ENCODE results near the gene RGS6.

The RGS6 gene

DNA sequence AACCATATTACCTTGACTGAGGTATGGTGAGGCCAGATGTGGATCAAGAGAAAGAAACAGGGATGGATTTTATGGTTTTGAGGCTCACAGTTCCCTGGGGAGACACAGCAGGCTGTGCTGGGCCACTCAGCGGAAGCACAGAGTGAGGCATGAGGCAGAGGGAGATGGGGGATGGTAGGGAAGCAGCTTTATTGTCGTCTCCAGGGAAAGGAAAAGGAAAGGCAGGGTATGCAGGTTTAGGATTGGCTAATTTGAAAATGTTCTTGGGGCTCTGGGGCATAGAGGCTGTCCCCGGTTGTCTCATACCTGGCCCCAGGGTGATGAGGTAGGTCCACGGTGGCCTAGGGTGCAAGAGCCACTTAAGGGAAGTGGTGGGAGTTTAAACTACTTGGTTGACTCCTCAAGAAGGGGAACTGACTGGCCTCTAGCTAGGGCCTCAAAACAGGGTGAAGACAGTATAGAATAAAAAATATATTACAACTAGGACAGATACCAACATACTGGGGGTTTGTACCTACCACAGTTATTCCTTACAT lies 322.8 kb downstream of the RGS6 start:
- no peak for FAIRE-seq

DNA sequence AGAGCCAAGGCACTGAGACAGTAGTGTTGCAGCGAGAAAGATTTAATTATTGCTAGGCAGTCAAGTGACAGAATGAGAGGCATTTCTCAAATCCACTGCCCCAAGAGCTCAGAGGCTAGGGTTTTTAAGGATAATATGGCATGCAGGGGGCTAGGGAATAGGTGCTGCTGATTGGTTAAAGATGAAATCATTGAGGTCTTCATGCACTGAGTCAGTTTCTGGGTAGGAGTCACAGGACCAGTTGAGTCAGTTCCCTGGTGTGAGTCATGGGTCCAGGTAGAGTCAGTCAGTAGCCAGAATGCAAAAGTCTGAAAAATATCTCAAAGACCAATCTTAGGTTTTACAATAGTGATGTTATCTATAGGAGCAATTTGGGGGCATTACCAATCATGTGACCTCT lies 323.8 kb downstream of the RGS6 start:
- FAIRE-seq = no peak

DNA sequence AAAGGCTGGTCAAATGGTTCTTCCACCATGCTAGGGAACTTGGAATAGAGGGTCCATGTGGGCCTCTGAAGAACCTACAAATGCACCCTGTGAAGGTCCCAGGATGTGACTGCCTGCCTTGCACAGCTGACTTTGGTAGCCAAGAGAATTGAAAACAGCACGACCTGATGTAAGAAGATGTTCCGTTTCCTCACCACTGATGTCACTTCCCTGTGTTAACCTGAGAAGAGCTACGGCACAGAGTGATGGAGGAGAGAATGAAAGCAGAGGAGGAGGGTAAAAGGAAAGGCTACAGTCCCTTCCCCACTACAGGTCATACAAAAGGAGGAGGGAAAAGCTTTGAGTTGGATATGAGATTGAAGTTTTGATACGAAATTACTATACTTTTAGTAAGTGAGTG lies 328.8 kb downstream of the RGS6 start:
- FAIRE-seq = no peak

DNA sequence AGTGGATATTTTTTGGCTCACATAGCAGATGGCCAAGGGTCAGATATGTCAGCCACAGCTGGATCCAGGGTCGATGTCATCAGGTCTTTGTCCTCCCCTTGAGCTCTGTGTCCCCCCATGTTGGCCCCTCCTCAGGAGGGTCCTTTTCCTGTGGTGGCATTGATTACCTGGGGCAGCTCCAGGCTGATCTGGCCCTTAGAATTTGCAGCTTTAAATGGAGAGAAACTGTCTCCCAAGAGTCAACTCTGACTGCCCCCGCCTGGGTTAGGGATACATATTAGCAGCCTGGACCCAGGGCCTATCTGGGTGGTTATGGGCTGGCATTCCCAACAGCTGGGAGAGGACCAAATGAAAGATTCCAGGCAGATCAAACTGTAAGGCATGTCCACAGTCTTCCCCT lies 330.5 kb downstream of the RGS6 start:
- FAIRE-seq = no peak

DNA sequence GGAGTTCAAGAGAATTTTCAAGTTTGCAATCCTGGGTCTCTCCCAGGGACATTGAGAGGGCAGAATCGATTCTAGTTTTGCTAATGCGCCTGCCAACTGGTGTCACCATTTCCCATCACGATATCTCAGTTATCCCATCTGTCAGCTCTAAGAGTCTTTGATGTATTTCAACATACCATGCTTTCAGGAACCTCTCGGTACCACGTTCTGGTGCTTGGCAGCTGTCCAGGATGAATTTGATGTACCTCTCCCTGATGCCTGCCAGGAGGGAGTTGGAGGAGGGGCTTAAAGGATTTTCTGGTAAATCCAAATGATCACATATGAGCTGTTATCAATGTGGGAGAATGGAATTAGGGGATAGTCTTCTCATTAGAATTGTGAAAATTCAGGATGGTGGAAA lies 332.5 kb downstream of the RGS6 start:
- no peak for FAIRE-seq

DNA sequence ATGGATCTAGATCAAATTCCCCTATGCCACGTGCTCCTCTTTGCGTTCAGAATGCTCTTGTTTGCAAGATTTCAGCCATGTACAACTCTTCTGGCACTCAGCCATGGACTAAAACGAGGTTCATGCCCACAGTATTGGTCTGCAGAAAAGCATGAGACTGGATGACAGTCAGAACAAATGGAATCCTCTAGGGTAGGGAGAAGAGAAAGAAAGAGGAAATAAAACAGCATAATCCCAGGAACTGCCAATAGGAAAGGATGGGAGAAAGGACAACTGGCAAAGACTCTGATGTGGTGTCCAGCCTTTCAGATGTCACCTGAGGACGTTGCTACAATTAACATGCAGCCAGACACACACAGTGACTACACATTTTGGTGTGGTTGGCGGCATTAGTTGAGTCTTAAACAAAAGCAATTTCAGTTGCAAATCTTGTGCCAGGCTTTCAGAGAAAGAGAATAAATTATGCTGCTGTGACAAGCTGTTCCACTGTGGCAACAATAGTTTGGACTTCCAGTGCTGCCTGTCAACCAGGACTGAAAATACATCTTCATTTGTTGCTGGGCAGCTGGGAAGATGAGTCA lies 338.0 kb downstream of the RGS6 start:
- FAIRE-seq = no peak

DNA sequence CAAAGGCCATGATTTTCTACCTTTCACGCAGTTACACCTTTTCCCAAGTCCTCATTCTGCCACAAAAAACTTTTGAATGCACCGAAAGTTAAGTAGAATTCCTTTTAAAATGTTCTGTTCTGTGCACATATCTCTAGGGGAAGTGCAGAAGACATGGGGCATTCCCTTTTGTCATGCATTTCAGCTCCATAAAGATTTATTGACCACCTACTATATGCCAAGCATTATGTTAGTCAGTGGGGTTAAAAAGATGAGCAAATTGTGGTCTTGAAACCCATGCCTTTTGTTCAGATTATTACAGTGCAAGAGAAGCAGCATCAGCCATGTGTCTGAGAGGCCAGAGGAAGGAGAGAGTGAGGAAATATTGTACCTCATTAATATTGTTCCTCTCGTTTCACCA lies 338.5 kb downstream of the RGS6 start:
- FAIRE-seq = no peak

DNA sequence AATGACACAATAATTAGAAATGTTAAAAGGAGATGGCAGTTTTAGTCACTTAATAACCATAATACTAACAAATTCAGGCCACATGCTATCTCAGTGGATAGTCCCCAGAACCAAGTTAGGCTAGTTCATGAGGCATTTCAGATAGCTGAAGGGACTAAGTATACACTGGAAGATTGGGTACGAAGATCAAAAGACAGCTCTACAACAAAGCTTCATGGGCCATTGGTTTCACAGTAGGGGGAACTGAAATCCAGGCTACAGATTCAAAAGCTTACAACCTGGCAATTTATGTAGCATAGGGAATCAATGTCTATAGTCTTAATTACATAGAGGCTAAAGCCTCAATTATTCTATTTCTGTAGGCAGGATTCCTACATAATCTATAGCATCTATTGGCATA lies 343.0 kb downstream of the RGS6 start:
- FAIRE-seq = no peak

DNA sequence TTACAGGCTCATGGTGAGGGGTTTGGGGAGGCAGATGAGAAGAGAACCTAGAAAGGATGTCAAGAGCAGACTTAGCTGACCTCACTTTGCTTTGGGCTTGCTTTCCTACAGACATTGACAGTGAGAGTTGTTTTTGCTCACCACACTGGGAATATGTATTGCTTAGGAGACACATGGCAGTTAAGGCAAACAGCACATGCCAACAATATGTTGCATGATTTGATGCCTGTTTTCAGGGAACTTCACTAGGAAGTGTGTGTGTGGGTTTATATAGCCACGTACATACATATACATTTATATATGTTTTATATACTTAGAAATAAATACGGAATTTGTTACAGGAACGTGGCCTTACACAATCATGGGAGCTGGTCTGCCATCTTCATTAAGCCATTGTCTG lies 346.1 kb downstream of the RGS6 start:
- no peak for FAIRE-seq

DNA sequence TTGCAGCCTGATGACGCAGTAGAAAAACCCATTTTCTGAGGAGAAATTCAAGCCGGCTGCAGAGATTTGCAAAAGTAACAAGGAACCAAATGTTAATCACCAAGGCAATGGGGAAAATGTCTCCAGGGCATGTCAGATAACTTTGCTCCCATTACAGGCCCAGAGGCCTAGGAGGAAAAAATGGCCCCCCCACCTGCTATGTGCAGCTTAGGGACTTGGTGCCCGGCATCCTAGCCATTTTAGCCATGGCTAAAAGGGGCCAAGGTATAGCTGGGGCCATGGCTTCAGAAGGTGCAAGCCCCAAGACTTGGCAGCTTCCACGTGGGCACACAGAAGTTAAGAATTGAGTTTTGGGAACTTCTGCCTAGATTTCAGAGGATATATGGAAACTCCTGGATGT lies 351.9 kb downstream of the RGS6 start:
- FAIRE-seq = no peak

DNA sequence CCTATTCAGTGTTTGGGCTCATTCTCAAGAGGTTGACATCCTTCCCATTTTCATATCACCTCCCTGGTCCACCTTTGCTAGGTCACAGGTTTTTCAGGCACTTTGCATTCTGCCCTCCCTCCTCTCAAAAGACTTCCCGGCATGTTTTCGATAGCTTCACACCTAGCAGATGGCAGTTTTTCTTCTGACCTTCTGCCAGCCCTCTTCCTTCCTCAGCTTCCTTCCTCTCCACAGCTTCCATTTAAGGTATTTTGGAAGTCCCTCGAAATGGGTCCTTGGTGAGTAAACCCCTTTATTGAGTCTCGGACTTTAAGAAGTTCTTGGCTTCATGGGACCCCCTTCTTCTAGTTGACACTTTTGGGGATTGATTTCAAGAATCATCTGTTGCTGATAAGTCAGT lies 358.0 kb downstream of the RGS6 start:
- FAIRE-seq = no peak

DNA sequence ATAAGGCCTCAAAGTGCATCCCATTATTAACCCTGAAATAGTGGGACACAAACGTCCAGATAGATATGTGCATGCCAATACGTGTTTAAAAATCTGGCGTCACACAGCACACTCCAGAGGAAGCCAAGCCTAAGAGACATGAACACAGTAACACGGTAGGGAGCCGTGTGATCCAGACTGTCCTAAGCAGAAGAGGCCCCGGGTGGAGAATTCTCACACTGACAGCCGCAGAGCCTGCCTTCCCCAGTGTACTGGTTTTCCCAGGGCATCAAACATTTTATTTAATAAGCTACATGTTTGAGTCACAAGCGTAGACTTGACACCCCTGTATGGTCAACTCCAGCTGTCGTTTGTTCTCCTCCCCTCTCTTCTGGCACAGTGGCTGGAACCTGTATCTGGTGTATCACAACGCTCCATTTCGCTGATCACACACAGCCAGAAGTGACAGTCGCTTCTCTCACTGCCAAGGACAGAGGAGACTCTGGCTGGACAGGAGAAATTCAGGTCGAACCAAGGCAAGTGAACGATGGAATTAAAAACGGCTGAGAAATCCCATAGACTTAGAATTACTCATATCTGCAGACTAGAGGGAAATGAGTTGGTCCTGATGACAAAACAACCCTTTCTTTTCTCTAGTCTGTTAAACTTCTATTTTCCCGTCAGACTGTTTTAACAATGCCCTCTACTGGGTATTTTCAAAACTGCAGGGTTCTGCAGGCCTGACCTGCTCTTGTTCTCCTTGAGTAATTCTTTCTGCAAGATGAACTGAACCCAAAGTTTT lies 359.9 kb downstream of the RGS6 start:
- no peak for FAIRE-seq

DNA sequence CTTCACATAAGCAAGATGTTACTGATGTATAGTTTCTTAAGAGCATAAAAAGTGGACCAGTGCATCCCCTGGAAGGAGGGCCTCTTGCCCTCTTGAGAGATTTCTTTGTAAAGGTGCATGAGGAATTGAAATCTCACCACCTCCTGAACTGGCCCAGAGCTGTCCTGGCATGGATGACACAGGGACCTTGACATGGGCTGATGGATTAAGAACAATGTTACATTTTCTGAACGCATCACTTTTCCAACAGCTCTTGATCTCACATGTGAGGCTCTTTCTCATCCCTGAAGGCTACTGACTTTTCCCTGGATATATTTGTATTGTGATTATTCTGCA lies 360.4 kb downstream of the RGS6 start:
- no peak for FAIRE-seq

DNA sequence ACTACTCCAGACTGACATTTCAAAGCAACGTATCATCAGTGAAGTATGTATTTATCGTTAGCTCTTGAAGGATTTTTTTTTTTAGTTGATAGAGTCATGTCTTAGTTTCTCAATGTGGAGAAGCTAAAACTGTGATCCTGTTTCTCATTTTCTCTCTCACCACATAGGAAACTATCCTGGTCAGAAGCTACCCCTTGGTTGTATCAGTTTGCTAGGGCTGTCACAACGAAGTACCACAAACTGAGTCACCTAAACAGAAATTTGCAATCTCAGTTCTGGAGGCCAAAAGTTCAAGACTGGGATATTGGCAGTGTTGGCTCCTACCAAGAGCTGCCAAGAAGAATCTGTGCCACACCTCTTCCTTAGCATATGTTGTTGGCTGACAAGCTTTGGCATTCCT lies 369.1 kb downstream of the RGS6 start:
- no peak for FAIRE-seq

DNA sequence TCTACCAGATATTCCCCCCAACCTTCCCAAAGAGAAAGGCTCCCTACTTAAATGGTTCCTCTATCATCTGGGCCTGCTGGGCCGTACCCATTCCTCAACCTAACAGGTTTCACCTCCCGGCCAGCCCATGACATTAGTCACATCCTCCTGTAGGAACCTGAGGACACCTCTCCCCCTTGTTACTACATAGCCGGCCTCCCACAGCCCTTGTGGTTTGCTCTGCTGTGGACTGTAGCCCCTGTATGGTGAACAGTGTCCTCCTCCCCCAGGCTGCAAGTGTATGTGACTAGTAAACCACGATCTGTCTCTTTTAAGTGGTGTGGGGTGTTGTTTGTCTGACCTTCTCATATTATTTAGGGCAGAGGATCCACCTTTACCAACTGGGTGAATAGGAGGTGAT lies 371.7 kb downstream of the RGS6 start:
- FAIRE-seq = no peak

DNA sequence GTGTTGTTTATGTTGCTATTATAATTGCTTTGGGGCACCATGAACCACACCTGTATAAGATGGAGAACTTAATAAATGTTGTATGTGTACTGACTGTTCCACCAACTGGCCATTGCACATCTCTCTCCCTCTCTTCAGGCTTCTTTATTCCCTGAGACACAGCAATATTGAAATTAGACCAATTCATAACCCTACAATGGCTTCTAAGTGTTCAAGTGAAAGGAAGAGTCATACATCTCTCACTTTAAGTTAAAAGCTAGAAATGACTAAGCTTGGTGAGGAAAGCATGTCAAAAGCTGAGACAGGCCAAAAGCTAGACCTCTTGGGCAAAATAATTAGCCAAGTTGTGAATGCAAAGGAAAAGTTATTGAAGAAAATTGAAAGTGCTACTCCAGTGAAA lies 373.3 kb downstream of the RGS6 start:
- FAIRE-seq = no peak

DNA sequence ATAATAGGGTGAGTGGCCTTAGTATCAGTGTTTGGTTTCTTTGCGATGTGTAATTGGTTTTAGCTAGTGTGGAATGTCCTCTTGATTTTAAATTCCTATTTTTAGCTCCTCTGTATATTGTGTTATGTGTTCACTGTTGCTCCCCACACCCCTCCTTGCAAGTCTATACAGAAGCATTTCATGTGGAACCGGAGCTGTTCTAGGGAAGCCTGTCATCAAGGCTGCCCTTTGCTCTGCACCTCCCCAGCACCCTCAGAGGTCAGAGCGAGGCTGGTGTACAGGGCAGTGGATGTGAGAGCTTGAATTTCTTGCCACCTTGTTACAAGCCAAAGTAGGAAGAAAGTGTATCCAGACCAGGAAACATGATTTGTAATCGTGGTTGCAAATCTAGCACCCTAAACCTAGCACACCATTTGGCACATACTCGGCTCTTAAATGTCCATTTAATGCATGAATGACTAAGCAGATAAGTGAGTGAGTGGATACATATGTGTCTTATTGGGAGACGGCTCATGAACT lies 376.8 kb downstream of the RGS6 start:
- FAIRE-seq = no peak

DNA sequence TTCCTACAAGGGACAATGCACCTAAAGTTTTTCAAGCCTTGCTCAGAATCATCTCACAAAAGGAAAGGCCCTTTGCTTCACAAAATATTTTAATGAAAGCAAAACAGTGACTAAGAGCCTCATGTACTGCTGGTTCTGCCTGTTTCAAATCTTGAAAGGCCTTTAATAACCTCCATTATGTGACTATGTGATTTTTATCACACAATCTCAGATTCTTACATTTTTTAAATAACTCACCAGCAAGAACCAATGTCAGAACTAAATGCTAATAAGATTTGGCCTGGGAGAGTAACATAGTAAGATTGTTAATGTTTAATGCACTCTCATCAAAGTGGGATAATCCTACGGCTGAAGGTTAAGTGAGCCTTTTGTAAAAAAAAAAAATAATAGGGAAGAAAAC lies 378.9 kb downstream of the RGS6 start:
- FAIRE-seq = no peak

DNA sequence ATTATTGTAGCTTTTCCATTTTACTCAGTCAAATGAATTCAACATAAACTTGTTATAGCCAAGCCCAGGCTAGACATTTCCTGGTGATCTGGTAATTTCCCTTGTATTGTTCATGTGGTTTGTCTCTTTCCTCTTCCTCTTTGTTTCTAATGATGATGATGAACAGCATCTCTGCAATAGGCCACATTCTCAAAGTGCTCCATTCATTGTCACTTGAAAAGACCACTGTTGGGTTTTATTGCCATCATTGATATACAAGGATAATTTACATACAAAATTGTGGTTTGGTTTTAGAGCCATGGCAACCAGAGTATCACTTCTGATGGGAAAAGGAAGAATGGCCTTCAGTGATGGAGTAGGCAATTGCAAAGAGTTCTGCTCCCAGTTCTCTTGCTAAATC lies 379.3 kb downstream of the RGS6 start:
- no peak for FAIRE-seq

DNA sequence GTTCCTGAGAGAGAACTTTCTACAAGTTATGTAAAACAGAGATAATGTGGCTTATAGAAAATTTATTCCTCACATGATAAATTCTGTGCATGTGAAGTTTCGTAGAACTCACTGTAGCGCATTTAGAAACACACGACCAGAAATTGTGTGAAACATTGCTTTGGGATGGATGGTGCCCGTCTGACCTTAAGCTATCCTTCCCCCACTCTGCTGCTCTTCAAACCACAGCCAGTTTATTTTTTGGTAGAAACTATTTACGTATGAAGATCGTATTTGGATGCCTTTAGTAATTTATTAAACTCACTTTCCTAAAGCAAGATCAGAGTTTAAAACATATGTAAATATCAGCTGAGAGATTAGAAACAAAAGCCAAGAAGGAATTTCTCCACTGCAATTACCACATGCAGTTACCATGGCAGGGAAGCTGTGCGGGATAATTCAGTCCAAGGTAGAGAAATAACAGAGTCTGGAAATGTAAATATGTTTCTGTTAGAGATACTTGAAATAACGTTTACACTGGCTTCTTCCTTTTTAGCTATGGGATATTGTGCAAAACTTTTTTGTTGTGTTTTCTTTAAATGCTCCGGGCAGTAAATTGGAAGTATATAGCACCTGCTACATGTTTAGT lies 382.7 kb downstream of the RGS6 start:
- FAIRE-seq = no peak

DNA sequence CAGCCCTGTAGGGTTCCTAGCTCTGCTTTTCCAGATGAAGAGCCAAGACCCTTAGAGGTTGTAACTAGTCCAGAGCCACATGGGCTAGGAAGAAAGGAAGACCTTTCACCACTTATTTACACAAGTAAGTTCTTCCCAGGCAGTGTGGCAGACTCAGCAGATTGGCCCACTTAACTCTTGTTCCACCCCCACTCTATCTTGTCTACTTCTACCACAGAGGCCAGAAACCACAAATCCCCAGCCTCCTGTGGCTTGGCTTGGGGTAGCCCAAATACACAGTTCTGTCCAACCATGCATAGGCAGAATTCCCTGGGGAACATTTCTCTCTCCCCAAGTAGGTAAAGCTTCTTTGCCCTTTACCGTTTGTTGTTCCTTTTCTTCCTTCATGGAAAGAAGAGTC lies 383.5 kb downstream of the RGS6 start:
- no peak for FAIRE-seq

DNA sequence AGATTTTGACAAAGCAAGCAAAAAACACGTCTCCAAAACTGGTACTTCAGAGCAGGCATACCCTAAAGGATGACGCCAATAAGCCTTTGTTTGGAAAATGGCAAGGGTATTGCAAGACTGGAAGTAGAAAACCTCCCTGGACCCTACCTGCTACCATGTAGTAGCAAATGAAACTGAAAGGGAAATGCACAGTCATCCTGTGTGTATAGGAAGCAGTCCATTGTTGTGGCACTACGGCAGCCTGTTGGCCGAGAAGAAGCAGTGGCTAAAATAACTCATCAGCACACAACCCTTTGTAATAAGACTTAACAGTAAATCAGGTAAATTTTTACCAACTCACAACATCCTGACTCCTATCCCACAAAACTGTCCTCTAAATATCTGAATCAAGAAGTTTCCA lies 386.4 kb downstream of the RGS6 start:
- no peak for FAIRE-seq

DNA sequence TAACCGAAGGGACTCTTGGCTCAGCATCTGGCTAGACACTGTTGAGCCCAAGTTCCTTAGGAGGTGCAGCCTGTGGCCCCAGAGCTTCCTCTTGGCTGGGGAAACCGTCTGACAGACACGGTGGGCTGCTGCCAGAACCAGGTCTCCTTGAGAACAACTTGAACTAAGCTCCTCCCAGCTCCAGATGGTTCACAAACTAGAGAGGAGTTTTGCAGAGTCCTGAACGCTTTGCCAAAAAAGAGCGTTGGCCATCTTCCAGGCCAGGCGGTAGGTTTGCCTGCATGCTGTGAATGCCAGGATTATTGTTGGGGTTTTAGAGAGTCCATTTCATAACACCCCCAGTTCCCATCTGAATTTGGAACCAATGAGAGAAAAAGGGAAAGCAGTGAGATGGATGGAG lies 399.8 kb downstream of the RGS6 start:
- no peak for FAIRE-seq

DNA sequence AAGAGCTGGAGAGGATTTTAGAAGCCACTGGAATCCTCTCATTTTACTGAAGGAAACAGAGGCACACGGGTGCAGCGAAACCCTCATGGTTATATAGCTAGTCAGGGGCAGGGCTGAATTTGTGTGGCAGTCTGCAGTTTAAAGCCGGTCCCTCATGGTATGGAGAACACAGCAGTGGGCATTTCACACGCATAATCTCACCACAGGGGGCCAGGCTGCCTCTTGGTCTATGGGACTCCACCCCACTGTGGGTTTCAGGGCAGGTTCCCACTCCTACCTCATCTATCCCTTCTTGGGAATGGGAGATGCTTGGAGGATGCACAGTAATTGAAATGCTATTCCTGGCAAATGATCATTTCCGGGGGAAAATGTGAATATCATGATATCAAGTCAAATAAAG lies 400.6 kb downstream of the RGS6 start:
- no peak for FAIRE-seq

All from TTC549 (cell line).